ENCODE results near the gene MPRIP. TPM values are rescaled to one million over a fixed set of nuclear protein-coding genes. Genes with fewer than 3 reads are reported as not detected.
A peak's percentile ranks its signal among the peaks of the same experiment; 100 is the strongest.

The MPRIP gene
- total RNA-seq, 1 donor from 2014 or later = 392 TPM

- Mint-ChIP-seq H3K27ac (ENCODE audit: unreplicated experiment) (no peak overlapping the region), H3K4me3 (ENCODE audit: unreplicated experiment) (no peak overlapping the region), H3K27me3 (ENCODE audit: unreplicated experiment) (peaks cover 19% of the 10 kb centered on the region), H3K4me1 (ENCODE audit: unreplicated experiment) (peaks cover 34% of the 10 kb centered on the region), H3K36me3 (ENCODE audit: low read depth, unreplicated experiment) (peaks cover 3% of the 10 kb centered on the region), H3K9me3 (ENCODE audit: unreplicated experiment) (no peaks in the 10 kb centered on the region)
- TF ChIP-seq, protein P1, sequence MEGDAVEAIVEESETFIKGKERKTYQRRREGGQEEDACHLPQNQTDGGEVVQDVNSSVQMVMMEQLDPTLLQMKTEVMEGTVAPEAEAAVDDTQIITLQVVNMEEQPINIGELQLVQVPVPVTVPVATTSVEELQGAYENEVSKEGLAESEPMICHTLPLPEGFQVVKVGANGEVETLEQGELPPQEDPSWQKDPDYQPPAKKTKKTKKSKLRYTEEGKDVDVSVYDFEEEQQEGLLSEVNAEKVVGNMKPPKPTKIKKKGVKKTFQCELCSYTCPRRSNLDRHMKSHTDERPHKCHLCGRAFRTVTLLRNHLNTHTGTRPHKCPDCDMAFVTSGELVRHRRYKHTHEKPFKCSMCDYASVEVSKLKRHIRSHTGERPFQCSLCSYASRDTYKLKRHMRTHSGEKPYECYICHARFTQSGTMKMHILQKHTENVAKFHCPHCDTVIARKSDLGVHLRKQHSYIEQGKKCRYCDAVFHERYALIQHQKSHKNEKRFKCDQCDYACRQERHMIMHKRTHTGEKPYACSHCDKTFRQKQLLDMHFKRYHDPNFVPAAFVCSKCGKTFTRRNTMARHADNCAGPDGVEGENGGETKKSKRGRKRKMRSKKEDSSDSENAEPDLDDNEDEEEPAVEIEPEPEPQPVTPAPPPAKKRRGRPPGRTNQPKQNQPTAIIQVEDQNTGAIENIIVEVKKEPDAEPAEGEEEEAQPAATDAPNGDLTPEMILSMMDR (IDR thresholded peaks at IDR 0.05; ENCODE audit: unreplicated experiment) = no peak
- no peak for DNase-seq (ENCODE audit: low spot score)
Observed at GRCh38 chr17:17122781-17123483, 80.7 kb downstream of the MPRIP start.

GRCh38 chr17:17124341-17124740, 82.1 kb downstream of the MPRIP start:
- Mint-ChIP-seq H3K4me1 (ENCODE audit: unreplicated experiment) (peaks cover 30% of the 10 kb centered on the region), H3K27me3 (ENCODE audit: unreplicated experiment) (peaks cover 19% of the 10 kb centered on the region), H3K9me3 (ENCODE audit: unreplicated experiment) (no peaks in the 10 kb centered on the region), H3K36me3 (ENCODE audit: low read depth, unreplicated experiment) (peaks cover 11% of the 10 kb centered on the region), H3K27ac (ENCODE audit: unreplicated experiment) (no peak overlapping the region), H3K4me3 (ENCODE audit: unreplicated experiment) (no peak overlapping the region)
- TF ChIP-seq, protein P1 (IDR thresholded peaks at IDR 0.05; ENCODE audit: unreplicated experiment) = no peak
- no peak for DNase-seq (ENCODE audit: low spot score)

GRCh38 chr17:17125136-17126084, 83.2 kb downstream of the MPRIP start:
- Mint-ChIP-seq H3K27ac (ENCODE audit: unreplicated experiment) (no peak overlapping the region), H3K36me3 (ENCODE audit: low read depth, unreplicated experiment) (peaks cover 13% of the 10 kb centered on the region), H3K27me3 (ENCODE audit: unreplicated experiment) (peaks cover 18% of the 10 kb centered on the region), H3K4me3 (ENCODE audit: unreplicated experiment) (peak overlapping the region; percentile 21), H3K9me3 (ENCODE audit: unreplicated experiment) (no peaks in the 10 kb centered on the region), H3K4me1 (ENCODE audit: unreplicated experiment) (peaks cover 22% of the 10 kb centered on the region)
- DNase-seq (ENCODE audit: low spot score) = no peak
- TF ChIP-seq, protein P1 (IDR thresholded peaks at IDR 0.05; ENCODE audit: unreplicated experiment) = no peak

GRCh38 chr17:17126131-17127110, 84.2 kb downstream of the MPRIP start:
- H3K27me3 Mint-ChIP-seq (ENCODE audit: unreplicated experiment) = peaks cover 17% of the 10 kb centered on the region
- TF ChIP-seq, protein P1 (IDR thresholded peaks at IDR 0.05; ENCODE audit: unreplicated experiment) = no peak
- H3K27ac Mint-ChIP-seq (ENCODE audit: unreplicated experiment) = no peak overlapping the region
- H3K36me3 Mint-ChIP-seq (ENCODE audit: low read depth, unreplicated experiment) = peaks cover 13% of the 10 kb centered on the region
- peaks cover 18% of the 10 kb centered on the region for H3K4me1 Mint-ChIP-seq (ENCODE audit: unreplicated experiment)
- H3K9me3 Mint-ChIP-seq (ENCODE audit: unreplicated experiment) = no peaks in the 10 kb centered on the region
- no peak overlapping the region for H3K4me3 Mint-ChIP-seq (ENCODE audit: unreplicated experiment)
- no peak for DNase-seq (ENCODE audit: low spot score)
